NCI-H2029 treated with DMSO at 0.1 percent for 48 hours (cell line): ENCODE results near the gene ZNF319.
"Not testable (repeated sequence)": the region's sequence is repeated elsewhere in the genome, so short reads cannot be mapped to it uniquely, and the experiment has no call there.

Source experiments
- DNase-seq: peaks from one replicate; lab custom pipeline; 2025; lab: John Stamatoyannopoulos, UW

Gene ZNF319

DNA sequence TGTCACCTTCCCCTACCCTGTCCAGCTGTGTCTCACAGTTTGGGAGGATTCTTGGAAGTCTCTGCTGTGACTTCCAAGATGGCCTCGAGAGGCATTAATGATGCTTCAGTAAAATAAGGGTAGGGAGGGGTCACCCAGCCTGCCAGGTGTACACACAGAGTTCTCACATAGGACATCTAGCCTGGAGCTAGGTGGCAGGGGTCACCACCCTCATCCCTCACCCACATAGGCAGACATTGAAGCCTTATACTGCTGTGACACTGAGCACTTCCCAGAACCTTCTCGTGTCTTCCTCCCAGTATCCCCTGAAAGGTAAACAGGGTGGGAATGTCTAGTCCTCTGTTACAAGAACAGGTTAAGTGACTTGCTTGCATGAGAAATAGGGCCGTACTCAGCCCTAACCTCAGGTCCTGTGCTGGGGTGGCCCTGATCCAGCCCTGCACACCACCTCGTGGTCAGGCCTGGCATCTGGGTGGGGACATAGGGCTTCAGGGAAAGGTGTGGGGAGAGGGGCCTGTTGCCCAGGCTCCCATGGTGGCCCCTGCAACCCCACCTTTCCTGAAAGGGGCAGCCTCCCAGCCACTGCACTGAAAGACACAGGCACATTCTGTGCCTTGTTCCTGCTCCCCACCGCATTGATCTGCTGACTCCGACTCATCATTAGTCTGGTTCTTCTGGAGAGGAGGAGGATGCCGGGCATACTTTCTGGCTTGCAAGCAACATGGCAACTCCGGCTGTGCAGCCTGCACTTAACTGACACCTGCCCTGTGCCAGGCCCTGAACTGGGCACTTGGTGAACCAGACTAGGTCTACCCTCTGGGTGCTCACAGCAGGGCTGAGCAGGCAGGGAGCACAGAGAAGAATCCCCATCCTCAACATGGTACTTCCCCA is 21.4 kb upstream of the ZNF319 start:
- DNase-seq: no peak

DNA sequence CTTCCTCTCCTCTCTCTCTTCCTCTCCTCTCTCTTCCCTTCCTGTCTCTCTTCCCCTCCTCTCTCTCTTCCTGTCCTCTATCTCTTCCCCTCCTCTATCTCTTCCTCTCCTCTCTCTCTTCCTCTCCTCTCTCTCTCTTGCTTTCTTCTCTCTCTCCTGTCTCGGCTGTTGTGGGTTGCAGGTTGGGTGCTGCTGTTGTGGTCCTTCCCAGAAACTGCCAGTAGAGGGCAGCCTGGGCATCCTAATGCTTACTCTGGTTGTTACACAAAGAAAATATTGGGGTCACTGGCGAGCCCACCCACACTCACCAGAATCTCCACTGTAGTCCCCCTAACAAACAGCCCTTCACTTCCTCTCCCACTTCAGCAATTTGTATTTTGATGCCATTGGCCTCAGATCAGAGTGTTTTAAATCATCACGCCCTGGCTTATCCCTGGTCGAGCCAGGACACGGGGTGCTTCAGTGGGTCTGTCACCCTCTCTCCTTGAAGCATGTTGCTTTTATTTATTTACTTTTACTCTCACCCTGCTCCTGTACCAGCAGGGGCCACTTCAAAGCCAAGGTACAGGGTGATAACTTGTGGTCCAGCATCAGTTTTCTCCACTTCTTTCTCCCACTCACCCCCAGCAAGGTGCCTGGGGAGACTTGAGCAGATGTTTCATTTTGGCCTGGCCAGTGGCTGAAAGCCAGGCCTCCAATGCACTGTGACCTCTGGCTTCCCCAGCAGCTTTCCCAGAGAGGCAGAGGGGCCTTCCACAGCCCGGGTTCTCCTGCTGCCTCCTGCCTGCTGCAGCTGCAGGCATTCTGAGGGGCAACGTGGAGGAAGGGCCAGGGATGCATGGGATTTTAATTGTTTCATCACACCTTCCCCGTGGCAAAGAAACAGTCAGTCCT is 20.4 kb upstream of the ZNF319 start:
- DNase-seq: no peak

DNA sequence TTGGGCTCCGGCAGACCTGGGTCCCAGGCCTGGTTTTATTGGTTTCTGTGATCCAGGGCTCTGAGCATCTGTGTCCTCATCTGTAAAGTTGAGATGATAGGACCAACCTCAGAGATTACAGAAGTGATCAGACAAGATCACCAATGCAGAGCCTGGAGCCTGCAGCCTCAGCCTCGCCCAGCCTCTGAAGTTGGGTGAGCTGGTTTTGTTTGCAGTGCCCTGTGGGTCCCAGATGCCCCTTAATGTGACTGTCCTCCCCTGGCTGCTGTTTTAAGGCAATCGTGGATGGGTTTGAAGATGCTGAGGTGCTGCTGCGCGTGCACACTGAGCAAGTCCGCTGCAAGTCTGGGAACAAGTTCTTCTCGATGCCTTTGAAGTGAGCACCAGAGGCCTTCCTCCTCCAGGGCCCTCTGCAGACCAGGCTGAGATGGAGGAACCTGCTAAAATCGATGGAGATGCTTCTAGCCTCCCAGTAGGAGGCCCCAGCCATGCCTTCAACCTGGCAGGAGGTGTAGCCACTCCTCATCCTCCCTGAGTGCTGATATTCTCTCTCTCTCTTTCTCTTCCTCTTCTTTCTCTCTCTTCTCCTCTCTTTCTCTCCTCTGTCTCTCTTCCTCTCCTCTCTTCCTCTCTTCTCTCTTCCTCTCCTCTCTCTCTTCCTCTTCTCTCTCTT is 19.5 kb upstream of the ZNF319 start:
- no peak for DNase-seq

DNA sequence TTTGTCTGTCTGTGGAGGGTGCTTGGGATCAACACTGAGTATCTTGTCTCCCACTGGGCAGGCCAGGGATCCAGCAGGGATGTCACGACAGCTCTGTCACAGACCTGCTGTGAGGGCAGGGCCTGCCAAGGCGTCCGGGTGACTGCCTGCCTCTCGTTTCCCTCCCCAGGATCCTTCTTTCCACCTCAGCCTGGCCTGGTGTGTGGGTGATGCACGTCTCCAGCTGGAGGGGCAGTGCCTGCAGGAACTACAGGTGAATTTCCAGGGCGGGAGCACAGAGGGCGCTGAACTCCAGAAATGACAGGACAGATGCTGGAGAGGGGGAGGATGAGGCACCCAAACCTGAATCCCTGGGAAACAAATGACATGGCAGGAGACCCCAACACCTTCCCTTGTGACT is 18.3 kb upstream of the ZNF319 start:
- no peak for DNase-seq

DNA sequence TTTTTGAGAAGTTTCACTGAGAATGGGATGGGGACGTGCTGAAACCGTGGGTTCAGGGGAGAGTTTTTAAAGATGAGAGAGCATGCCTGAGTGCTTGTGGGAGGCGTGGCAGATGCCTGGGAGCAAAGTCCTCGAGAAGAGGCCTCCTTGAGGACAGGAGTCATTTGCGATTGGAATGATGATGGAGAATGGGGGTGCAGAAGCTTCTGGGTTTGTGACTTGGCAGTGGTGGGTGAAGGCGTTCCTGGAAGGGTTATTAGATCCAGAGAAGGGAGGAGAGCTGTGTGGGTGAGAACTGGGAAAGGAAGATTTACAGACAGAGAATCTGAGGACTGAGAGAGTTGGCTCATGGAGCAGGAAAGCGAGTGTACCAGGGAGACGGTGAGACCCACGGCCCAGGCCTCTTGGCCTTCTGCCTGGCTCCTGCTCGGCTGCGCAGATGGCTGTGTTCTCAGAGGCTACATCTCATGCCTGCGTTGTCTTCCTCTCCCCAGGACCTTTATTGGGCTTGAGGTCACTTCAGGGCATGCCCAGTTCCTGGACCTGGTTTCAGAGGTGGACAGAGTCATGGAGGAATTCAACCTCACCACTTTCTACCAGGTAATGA is 16.5 kb upstream of the ZNF319 start:
- DNase-seq: no peak

DNA sequence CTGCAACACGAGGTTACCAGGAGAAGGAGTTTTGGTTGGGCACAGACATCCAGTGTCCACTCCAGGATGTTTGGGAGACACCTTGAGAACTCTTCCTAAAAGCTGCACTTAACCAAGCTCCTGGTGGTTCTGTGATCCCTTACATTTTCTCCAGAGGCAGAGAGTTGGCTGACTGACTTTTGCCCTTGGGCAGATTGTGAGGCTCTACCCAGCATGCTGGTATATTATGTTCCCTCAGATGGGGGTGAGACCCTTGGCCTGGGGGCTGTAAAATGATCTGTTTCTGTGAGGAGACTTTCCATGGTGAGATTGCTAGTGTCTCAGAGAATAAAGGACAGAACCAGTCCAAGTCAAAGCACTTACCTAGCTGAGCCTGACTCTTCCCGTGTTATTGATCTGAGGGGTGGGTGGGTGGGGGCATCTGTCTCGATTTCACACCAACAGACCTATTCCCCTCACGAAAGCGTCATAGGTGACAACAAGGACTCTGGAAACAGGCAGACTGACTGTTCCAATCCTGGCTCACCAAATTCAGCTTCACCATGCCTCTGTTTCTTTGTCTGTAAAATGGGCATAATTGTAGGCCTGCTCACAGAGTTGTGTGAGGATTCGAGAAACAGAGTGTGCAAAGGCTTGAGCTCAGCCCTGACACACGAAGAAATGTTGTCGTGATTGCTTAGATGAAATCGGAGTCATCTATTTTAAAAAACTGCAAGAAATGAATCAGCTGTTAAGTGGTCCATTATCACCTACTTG is 12.9 kb upstream of the ZNF319 start:
- no peak for DNase-seq

DNA sequence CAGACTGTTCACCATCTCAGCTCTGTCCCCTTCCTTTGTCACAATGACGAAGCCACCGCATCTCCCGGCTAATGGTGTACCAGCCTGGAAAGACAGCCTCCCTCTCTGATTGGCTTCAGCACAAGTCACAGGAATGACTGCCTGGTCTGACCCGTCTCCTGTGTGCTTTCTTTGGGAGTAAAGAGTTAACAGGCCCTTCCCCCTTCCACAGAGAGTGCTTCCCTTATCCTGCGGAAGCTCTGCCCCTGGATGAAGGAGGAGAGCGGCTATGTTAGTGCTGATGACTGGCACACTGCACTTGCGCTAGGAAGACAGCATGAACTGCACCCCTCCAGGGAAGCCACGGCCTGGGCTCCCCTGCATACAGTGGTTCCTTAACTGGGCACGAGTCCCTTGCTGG is 12.0 kb upstream of the ZNF319 start:
- no peak for DNase-seq

DNA sequence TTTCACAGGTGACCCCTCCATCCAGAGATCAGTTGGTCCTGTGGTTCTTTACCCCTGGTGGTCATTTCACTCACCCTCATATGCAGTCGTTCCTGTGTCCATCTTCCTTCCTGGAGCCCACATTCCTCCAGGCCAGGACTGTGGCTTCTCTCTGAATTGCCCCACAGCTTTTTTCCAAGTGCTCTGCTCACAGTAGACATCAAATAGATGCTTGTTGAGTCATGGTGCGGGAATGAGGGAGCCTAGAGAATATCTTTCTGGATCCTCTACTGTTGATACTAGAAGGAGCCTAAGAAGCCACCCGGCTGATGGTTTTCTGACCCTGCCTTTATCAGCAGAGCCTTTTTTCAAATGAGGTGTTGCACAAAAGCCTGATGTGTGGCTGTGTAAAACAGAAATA is 11.2 kb upstream of the ZNF319 start:
- no peak for DNase-seq

DNA sequence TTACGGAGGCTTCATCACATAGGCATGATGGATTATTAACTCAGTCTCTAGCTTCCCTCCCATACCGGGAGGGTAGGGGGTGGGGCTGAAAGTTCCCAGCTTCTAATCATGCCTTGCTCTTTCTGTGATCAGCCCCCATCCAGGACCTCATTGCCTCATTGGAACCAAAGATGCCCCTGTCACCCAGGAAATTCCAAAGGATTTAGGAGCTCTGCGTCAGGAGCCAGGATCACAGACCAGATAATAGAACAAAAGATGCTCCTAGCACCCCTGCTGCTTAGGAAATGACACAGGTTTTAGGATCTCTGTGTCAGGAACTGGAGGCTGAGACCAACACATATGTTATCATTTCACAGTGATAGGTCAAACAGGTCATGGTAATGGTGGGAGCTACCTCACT is 10.4 kb upstream of the ZNF319 start:
- DNase-seq: no peak

DNA sequence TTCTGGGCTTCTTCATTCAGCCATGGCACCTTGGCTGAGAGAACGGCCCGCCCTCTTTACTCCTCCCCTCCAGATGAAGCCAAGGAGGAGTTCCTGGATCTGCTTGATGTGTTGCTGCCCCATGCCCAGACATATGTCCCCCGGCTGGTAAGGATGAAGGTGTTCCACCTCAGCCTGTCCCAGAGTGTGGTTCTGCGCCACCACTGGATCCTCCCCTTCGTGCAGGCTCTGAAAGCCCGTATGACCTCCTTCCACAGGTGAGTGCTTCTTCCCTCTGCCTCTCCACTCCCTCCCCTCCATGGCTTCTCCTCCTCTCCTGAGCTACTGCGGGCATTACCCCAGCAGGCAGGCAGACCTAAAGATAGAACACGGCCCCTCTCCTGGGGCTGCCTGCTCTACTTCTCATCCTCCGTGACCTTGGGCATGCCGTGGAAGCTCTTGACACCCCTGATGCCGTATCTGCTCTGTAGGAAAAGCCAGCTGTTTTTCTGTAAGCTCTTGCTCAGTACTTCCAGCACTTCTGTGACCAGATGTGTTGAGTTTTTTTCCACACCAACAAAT is 9.5 kb upstream of the ZNF319 start:
- DNase-seq: no peak

DNA sequence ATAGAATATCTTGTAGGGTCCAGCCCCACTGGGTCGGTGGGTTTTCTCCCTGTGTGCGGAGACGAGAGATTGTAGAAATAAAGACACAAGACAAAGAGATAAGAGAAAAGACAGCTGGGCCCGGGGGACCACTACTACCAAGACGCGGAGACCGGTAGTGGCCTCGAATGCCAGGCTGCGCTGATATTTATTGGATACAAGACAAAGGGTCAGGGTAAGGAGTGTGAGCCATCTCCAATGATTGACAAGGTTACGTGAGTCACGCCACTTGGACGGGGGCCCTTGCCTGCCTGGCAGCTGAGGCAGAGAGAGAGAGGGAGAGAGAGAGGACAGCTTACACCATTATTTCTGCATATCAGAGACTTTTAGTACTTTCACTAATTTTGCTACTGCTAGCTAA is 4.3 kb upstream of the ZNF319 start:
- DNase-seq: not testable (repeated sequence)

DNA sequence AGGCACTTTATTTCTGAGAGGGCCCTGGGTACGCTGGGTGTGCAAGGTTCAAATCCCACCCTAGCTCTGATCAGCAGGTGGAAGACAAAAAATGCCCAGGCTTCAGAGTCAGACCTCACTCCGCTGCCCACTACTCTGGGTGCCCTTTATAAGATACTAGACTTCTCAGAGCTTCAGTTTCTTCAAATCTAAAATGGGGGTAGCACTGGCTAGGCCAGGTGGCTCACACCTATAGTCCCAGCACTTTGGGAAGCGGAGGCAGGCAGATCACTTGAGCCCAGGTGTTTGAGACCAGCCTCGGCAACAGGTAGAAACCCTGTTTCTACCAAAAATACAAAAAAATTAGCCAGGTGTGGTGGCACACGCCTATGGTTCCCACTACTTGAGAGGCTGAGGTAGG is 2.5 kb upstream of the ZNF319 start:
- DNase-seq: no peak

DNA sequence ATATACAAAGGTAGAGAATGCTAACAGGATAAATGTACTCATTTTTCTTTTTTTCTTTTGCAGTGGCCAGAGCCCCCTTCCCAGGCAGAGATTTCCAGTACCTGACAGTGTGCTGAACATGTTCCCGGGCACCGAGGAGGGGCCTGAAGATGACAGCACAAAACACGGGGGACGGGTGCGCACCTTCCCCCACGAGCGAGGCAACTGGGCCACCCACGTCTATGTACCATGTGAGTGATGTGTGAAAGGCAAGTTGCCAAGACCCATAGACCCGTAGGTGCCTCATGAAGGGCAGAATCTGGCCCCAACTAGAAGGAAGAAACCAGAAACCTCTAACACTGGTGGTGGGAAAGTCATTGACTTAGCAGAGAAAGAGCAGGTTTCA is 1.9 kb upstream of the ZNF319 start:
- no peak for DNase-seq

DNA sequence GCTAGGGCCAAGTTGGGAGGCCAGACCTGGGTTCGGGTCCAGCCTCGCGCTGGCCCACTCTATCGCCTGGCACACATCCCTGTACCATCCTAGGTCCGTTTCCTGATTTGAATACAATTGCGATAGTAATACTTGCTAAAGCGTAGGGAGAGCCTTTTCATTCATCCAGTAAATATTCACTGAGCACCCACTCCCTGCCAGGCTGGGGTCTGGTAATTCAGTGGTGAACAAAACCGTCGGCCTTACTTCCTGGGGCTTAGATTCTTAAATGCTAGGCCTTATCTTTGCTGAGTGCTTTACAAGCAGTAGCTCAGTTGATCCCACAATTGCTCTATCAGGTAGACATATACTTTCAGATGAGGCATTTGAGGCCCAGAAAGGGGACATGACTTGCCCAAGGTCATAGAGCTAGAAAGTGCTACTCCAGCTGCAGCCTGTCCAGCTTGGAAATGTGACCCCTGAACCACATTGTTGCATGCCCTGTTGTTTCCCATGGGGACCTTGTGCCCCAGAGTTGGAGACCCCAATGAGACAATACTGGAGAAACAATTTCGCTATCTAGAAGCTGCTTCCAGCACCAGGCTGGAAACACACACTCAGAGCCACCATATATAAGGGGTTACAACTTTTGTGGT is 1.4 kb upstream of the ZNF319 start:
- DNase-seq: no peak

DNA sequence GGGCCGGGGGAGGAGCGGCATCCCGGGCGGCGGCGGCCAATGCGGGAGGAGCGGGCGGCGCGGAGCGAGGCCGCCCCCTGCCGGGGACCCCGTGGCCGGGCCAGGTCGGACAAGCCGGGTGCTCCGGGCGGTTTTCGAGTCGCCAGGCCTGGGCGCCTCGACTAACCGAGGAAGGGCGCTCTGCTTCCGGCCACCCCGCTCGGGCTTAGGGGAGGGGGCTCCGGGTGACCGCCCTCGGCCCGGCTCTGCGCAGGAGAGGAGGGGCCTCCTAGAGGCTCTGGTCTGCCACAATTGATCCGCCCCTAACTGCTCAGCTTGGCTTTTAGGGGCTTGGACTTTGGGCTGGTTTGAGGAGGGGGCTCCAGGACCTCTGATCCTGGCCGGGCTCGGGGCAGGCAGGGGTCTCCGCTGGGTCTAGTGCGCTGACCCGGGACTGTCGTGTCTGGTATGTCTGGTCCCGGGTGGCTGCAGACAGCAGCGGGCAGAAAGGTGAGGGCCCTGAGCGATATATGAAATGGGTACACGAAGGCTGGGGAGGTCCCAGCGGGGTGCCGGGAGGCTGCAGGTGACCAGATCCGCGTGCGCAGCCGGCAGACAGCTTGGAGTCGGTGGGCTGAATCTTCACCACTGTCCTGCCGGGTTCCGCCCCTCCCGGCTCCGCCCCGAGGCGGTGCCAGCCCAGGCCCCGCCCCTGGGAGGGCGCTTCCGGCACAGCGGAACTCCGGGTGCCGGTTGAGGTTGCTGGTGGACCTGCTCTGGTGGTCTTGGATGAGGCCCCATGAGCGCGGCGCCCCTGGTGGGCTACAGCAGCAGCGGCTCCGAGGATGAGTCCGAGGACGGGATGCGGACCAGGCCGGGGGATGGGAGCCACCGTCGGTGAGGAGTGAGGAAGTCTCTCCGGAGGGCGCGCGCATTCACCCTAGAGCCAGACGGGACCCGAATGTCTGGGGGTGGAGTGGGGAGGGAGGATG is 519 bp upstream of the ZNF319 start, which contains the start of gene USB1:
TSS of gene USB1 (plus strand) at position 702 of the 971 bp plus-strand sequence. CDS start at position 779, 77 bp downstream.
- DNase-seq: no peak

DNA sequence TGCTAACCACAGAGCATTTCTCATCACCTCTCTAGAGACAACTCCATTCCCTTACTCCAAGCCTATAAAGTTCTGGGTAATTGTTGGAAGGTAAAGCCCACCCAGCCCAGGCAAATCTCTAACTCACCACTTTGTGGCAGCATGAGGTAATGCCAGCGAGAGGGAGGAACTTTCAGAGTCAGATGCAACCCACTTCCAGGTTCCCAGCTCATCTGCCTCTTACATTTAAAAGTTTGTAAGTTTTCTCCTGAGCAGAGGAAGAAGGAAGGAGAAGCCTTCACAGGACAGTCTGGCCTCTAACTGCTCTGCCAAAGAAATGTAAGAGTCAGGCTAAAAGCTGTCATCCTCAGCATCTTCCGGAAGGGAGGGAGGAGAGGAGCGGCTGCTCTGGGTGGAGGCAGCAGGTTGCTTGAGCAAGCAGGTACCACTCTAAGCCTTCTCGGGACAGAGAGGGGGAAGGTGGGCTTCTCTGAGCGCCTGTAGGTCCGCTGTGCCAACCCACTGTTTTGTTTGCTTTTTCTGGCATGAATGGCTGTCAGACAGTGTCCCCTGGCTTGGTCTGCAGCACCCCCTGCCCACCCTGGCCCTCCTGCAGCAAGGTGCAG is 1.0 kb downstream of the ZNF319 start:
- no peak for DNase-seq

DNA sequence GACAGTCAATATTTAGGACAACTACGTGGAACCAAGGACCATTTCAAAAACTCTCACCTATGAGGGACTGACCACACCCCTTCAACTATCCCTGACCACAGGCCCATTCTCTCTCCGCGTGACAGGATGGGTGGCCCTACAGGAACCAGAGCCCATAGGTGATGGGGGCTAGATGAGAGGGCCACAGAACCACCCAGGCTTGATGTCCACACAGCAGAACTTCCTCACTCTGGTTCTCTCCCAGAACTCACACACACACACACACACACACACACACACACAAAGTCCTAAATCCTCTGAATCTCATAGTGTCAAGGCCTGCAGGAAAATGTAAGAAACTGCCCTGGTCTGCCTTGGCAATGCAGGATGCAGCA is 1.5 kb downstream of the ZNF319 start:
- no peak for DNase-seq

DNA sequence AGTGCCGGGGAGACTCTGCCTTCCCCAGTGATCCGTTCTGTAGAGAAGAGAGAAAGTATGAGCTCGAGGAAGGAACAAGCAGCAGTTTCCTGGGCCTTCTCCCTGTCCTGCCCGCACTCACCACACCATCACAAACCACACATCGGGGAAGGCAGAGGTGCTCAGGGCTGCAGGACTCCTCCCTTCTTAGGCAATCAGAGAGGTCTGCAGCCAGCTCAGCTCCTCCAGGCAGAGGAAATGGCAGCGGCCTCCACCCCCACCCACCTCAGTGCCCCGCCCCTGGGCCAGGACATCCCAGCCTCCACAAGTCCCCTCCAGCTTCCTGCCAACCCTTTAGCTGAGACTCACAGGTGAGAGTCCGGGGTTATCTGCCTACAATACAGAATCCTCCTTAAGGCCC is 2.0 kb downstream of the ZNF319 start:
- DNase-seq: no peak
